ENCODE measurements around the gene CTBP1.

DNA sequence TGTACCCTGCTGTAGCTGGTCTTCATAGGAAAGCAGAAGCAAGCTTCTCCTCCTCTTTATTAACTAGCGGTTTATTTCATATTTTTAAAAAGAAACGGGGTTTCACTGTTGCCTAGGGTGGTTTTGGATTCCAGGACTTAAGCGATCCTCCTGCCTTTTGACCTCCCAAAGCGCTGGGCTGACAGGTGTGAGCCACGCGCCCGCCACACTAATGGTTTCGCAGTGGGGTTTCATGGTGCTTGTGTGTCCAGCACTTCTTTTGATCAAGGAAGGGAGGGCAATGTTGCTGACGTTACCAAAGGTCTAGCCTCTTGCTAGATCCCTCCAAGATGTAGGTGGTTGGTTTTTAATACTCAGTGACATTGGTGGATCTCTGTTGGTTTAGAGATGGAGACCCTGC lies 42.2 kb upstream of the CTBP1 start:
- TF ChIP-seq, protein P1, sequence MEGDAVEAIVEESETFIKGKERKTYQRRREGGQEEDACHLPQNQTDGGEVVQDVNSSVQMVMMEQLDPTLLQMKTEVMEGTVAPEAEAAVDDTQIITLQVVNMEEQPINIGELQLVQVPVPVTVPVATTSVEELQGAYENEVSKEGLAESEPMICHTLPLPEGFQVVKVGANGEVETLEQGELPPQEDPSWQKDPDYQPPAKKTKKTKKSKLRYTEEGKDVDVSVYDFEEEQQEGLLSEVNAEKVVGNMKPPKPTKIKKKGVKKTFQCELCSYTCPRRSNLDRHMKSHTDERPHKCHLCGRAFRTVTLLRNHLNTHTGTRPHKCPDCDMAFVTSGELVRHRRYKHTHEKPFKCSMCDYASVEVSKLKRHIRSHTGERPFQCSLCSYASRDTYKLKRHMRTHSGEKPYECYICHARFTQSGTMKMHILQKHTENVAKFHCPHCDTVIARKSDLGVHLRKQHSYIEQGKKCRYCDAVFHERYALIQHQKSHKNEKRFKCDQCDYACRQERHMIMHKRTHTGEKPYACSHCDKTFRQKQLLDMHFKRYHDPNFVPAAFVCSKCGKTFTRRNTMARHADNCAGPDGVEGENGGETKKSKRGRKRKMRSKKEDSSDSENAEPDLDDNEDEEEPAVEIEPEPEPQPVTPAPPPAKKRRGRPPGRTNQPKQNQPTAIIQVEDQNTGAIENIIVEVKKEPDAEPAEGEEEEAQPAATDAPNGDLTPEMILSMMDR (conservative IDR thresholded peaks at IDR 0.05 in 1 of 2, IDR thresholded peaks at IDR 0.05 in 1 of 2; ENCODE audit: extremely low read depth in 1 of 2, insufficient read depth in 1 of 2, low read depth in 1 of 2, low read length in 2 of 2): no peak
- no peak for TF ChIP-seq EZH2 (IDR thresholded peaks at IDR 0.05; ENCODE audit: borderline replicate concordance, low read length)
